HFF-Myc (cell line): Measurements from ENCODE around the gene HMGB4.

ENCODE experiments used
- DNase-seq: peaks from one replicate; pipeline ENCODE4 v3.0.0-alpha.2; 2011; ENCODE audit warnings: low read depth; ENCODE audit errors: extremely low read depth
- H3K4me3 ChIP-seq: replicated peaks from 2 replicates; pipeline ENCODE4 v1.5.1; 2011; ENCODE audit warnings: low read depth, mild to moderate bottlenecking, control low read depth, low read length
- CTCF ChIP-seq: IDR thresholded peaks from 2 replicates; pipeline ENCODE4 v1.5.1; 2012; ENCODE audit warnings: mild to moderate bottlenecking, low read depth, low read length, control low read depth; ENCODE audit errors: missing control alignments

The HMGB4 gene

GRCh38 chr1:33821291-33821690 lies 42.6 kb upstream of the HMGB4 start:
- TF ChIP-seq CTCF: no peak
- no peak for DNase-seq
- no peak overlapping the region for H3K4me3 ChIP-seq

GRCh38 chr1:33822396-33822795 lies 41.5 kb upstream of the HMGB4 start:
- no peak overlapping the region for H3K4me3 ChIP-seq
- DNase-seq: no peak
- TF ChIP-seq CTCF: no peak

GRCh38 chr1:33823401-33823800 lies 40.5 kb upstream of the HMGB4 start:
- no peak for TF ChIP-seq CTCF
- no peak overlapping the region for H3K4me3 ChIP-seq
- no peak for DNase-seq

- TF ChIP-seq CTCF: no peak
- DNase-seq: no peak
- no peak overlapping the region for H3K4me3 ChIP-seq
Measured at GRCh38 chr1:33823830-33824229, 40.0 kb upstream of the HMGB4 start.

GRCh38 chr1:33824321-33824720 lies 39.6 kb upstream of the HMGB4 start:
- DNase-seq: no peak
- TF ChIP-seq CTCF: no peak
- H3K4me3 ChIP-seq: no peak overlapping the region

GRCh38 chr1:33824971-33825370 lies 38.9 kb upstream of the HMGB4 start:
- no peak for TF ChIP-seq CTCF
- no peak overlapping the region for H3K4me3 ChIP-seq
- no peak for DNase-seq

- H3K4me3 ChIP-seq: no peak overlapping the region
- TF ChIP-seq CTCF: no peak
- no peak for DNase-seq
Measured at GRCh38 chr1:33825506-33825905, 38.4 kb upstream of the HMGB4 start.
